Smooth muscle cell (in vitro differentiated cells): ENCODE measurements around the gene SHISA8. TPM values are rescaled to one million over a fixed set of nuclear protein-coding genes. Genes with fewer than 3 reads are reported as not detected.

Experiments
- DNase-seq: peaks from one replicate; lab custom pipeline; 2025; ENCODE audit not compliant: unreplicated experiment; lab: John Stamatoyannopoulos, UW
- H2AFZ ChIP-seq: fragments of 200-600 bp; sonication (generic); 2 replicates; pipeline ENCODE4 v1.6.0; 2016; ENCODE audit warnings: antibody characterized with exemption, low read depth, mild to moderate bottlenecking
- H3F3A ChIP-seq: fragments of 200-600 bp; sonication (generic); 2 replicates; pipeline ENCODE4 v1.6.0; 2017; ENCODE audit warnings: antibody characterized with exemption, low read depth
- H3K27ac ChIP-seq: fragments of 200-600 bp; sonication (generic); 2 replicates; pipeline ENCODE4 v1.5.1; 2016; ENCODE audit warnings: low read depth, mild to moderate bottlenecking
- H3K27me3 ChIP-seq: fragments of 200-600 bp; sonication (generic); 2 replicates; pipeline ENCODE4 v1.6.1; 2016; ENCODE audit warnings: low read depth, mild to moderate bottlenecking
- H3K36me3 ChIP-seq: fragments of 200-600 bp; sonication (generic); 2 replicates; pipeline ENCODE4 v1.5.1; 2016; ENCODE audit warnings: low read depth
- H3K4me1 ChIP-seq: fragments of 200-600 bp; sonication (generic); 2 replicates; pipeline ENCODE4 v1.5.1; 2016; ENCODE audit warnings: low read depth
- H3K4me2 ChIP-seq: fragments of 200-600 bp; sonication (generic); 2 replicates; pipeline ENCODE4 v1.6.0; 2016; ENCODE audit warnings: mild to moderate bottlenecking
- H3K4me3 ChIP-seq: fragments of 200-600 bp; sonication (generic); 2 replicates; pipeline ENCODE4 v1.5.1; 2016; ENCODE audit warnings: mild to moderate bottlenecking
- H3K79me2 ChIP-seq: fragments of 200-600 bp; sonication (generic); 2 replicates; pipeline ENCODE4 v1.6.0; 2016; ENCODE audit warnings: low read depth, mild to moderate bottlenecking
- H3K9ac ChIP-seq: fragments of 200-600 bp; sonication (generic); 2 replicates; pipeline ENCODE4 v1.6.0; 2016; ENCODE audit warnings: low read depth
- H3K9me3 ChIP-seq: fragments of 200-600 bp; sonication (generic); replicated peaks from 2 replicates; pipeline ENCODE4 v1.5.1; 2016; ENCODE audit warnings: low read depth
- H4K20me1 ChIP-seq: fragments of 200-600 bp; sonication (generic); 2 replicates; pipeline ENCODE4 v1.6.0; 2016; ENCODE audit warnings: low read depth
- CTCF ChIP-seq: fragments of 200-600 bp; sonication (generic); IDR thresholded peaks from 2 replicates; pipeline ENCODE4 v1.5.1; 2017; ENCODE audit warnings: borderline replicate concordance, mild to moderate bottlenecking, antibody characterized with exemption; ENCODE audit not compliant: insufficient read depth, poor library complexity, severe bottlenecking
- WGBS: methylation state at CpG from one replicate; pipeline ENCODE4 v1.1.7; 2016; ENCODE audit warnings: low lambda C conversion rate; 5-methylcytosine and 5-hydroxymethylcytosine counted together
- polyA plus RNA-seq: library from polyadenylated mRNA; unstranded; fragments of >200 nt; fragmentation: Nextera tagmentation; extraction: Ambion mirVana; gene quantifications from 2 replicates; pipeline ENCODE4 v1.2.1, GENCODE V29; 2016
- total RNA-seq: library from RNA; depleted of rRNA; stranded (reverse); fragments of >200 nt; gene quantifications from 2 replicates; pipeline ENCODE4 v1.2.3, GENCODE V29; 2014

The SHISA8 gene
- total and polyA plus RNA-seq, 2 experiments from 2014 or later: 0.11 TPM; not detected in 1

GRCh38 chr22:41957941-41958556 is 43.2 kb upstream of the SHISA8 start:
- 71% methylated on average over 14 of the region's 23 CpGs for WGBS
- Histone ChIP-seq H3K4me1 (no peaks in the 10 kb centered on the region), H3K79me2 (no peaks in the 10 kb centered on the region), H3K4me3 (no peak overlapping the region), H3K36me3 (no peaks in the 10 kb centered on the region), H3K9ac (no peak overlapping the region), H3K9me3 (no peaks in the 10 kb centered on the region), H3F3A (no peaks in the 10 kb centered on the region), H2AFZ (peak overlapping the region; percentile 62), H3K27me3 (no peaks in the 10 kb centered on the region), H3K4me2 (peak overlapping the region; percentile 81), H4K20me1 (no peaks in the 10 kb centered on the region), H3K27ac (no peak overlapping the region)
- TF ChIP-seq CTCF: no peak
- no peak for DNase-seq

- 77% methylated on average over 2 of the region's 2 CpGs for WGBS
- Histone ChIP-seq H3K36me3 (no peaks in the 10 kb centered on the region), H4K20me1 (no peaks in the 10 kb centered on the region), H3K27ac (no peak overlapping the region), H3K4me1 (peaks cover 6% of the 10 kb centered on the region), H3K79me2 (no peaks in the 10 kb centered on the region), H3K4me3 (no peak overlapping the region), H2AFZ (no peak overlapping the region), H3K9ac (no peak overlapping the region), H3K27me3 (no peaks in the 10 kb centered on the region), H3K4me2 (no peak overlapping the region), H3K9me3 (no peaks in the 10 kb centered on the region), H3F3A (no peaks in the 10 kb centered on the region)
- DNase-seq: no peak
- no peak for TF ChIP-seq CTCF
Observed at GRCh38 chr22:41952713-41953112, 37.8 kb upstream of the SHISA8 start.

GRCh38 chr22:41951898-41952474 is 37.1 kb upstream of the SHISA8 start, which contains the start of gene SMIM45:
SMIM45 (plus strand) TSS chr22:41952150.
- TF ChIP-seq CTCF: no peak
- Histone ChIP-seq H3K27me3 (no peaks in the 10 kb centered on the region), H2AFZ (no peak within 1 kb of the TSS), H3K79me2 (no peaks in the 10 kb centered on the region), H3K9me3 (no peaks in the 10 kb centered on the region), H3K4me2 (no peak within 1 kb of the TSS), H3K4me1 (peaks cover 11% of the 10 kb centered on the region), H3K27ac (no peak within 1 kb of the TSS), H3K4me3 (no peak within 1 kb of the TSS), H3F3A (no peaks in the 10 kb centered on the region), H3K9ac (no peak within 1 kb of the TSS), H3K36me3 (no peaks in the 10 kb centered on the region), H4K20me1 (no peaks in the 10 kb centered on the region)
- 77% methylated on average over 16 of the region's 16 CpGs for WGBS
- no peak for DNase-seq
